ENCODE results near the gene IDH2. TPM values are rescaled to one million over a fixed set of nuclear protein-coding genes. Genes with fewer than 3 reads are reported as not detected.

The IDH2 gene
- total RNA-seq, 1 donor from 2014 or later, result 79.1 TPM

- no peak for DNase-seq (ENCODE audit: low read depth)
- no peak for TF ChIP-seq CTCF (IDR thresholded peaks at IDR 0.05; ENCODE audit: insufficient read depth, low read length, poor library complexity, severe bottlenecking)
- no peaks in the 10 kb centered on the region for H3K36me3 ChIP-seq (ENCODE audit: control insufficient read depth, insufficient read depth, low read length)
- no peaks in the 10 kb centered on the region for H3K27me3 ChIP-seq (ENCODE audit: control insufficient read depth, insufficient read depth, low read length)
- H3K4me3 ChIP-seq (ENCODE audit: low read depth, low read length), result no peak overlapping the region
These were observed 36.6 kb downstream of the IDH2 start for GRCh38 chr15:90065682-90066049.

GRCh38 chr15:90064911-90065681 lies 37.2 kb downstream of the IDH2 start:
- Histone ChIP-seq H3K27me3 (ENCODE audit: control insufficient read depth, insufficient read depth, low read length) (no peaks in the 10 kb centered on the region), H3K36me3 (ENCODE audit: control insufficient read depth, insufficient read depth, low read length) (no peaks in the 10 kb centered on the region), H3K4me3 (ENCODE audit: low read depth, low read length) (no peak overlapping the region)
- no peak for DNase-seq (ENCODE audit: low read depth)
- no peak for TF ChIP-seq CTCF (IDR thresholded peaks at IDR 0.05; ENCODE audit: insufficient read depth, low read length, poor library complexity, severe bottlenecking)

GRCh38 chr15:90063770-90064247 lies 38.5 kb downstream of the IDH2 start:
- Histone ChIP-seq H3K36me3 (ENCODE audit: control insufficient read depth, insufficient read depth, low read length) (no peaks in the 10 kb centered on the region), H3K4me3 (ENCODE audit: low read depth, low read length) (no peak overlapping the region), H3K27me3 (ENCODE audit: control insufficient read depth, insufficient read depth, low read length) (no peaks in the 10 kb centered on the region)
- no peak for TF ChIP-seq CTCF (IDR thresholded peaks at IDR 0.05; ENCODE audit: insufficient read depth, low read length, poor library complexity, severe bottlenecking)
- DNase-seq (ENCODE audit: low read depth), result no peak

GRCh38 chr15:90062973-90063769 lies 39.1 kb downstream of the IDH2 start:
- H3K27me3 ChIP-seq (ENCODE audit: control insufficient read depth, insufficient read depth, low read length), result no peaks in the 10 kb centered on the region
- TF ChIP-seq CTCF (IDR thresholded peaks at IDR 0.05; ENCODE audit: insufficient read depth, low read length, poor library complexity, severe bottlenecking), result no peak
- no peaks in the 10 kb centered on the region for H3K36me3 ChIP-seq (ENCODE audit: control insufficient read depth, insufficient read depth, low read length)
- H3K4me3 ChIP-seq (ENCODE audit: low read depth, low read length), result no peak overlapping the region
- DNase-seq (ENCODE audit: low read depth), result no peak

GRCh38 chr15:90062462-90062932 lies 39.8 kb downstream of the IDH2 start:
- H3K4me3 ChIP-seq (ENCODE audit: low read depth, low read length), result no peak overlapping the region
- H3K27me3 ChIP-seq (ENCODE audit: control insufficient read depth, insufficient read depth, low read length), result no peaks in the 10 kb centered on the region
- DNase-seq (ENCODE audit: low read depth), result no peak
- TF ChIP-seq CTCF (IDR thresholded peaks at IDR 0.05; ENCODE audit: insufficient read depth, low read length, poor library complexity, severe bottlenecking), result no peak
- no peaks in the 10 kb centered on the region for H3K36me3 ChIP-seq (ENCODE audit: control insufficient read depth, insufficient read depth, low read length)
